GM21526 (cell line): Measurements from ENCODE around the gene KYAT1.
"Not testable (repeated sequence)": the region's sequence is repeated elsewhere in the genome, so short reads cannot be mapped to it uniquely, and the experiment has no call there.

Experiments
- ATAC-seq: cut with Tn5 transposase; IDR thresholded peaks from one replicate; pipeline ENCODE4 v1.9.1; 2021; ENCODE audit warnings: moderate library complexity; ENCODE audit not compliant: unreplicated experiment, low FRiP score

KYAT1 gene

DNA sequence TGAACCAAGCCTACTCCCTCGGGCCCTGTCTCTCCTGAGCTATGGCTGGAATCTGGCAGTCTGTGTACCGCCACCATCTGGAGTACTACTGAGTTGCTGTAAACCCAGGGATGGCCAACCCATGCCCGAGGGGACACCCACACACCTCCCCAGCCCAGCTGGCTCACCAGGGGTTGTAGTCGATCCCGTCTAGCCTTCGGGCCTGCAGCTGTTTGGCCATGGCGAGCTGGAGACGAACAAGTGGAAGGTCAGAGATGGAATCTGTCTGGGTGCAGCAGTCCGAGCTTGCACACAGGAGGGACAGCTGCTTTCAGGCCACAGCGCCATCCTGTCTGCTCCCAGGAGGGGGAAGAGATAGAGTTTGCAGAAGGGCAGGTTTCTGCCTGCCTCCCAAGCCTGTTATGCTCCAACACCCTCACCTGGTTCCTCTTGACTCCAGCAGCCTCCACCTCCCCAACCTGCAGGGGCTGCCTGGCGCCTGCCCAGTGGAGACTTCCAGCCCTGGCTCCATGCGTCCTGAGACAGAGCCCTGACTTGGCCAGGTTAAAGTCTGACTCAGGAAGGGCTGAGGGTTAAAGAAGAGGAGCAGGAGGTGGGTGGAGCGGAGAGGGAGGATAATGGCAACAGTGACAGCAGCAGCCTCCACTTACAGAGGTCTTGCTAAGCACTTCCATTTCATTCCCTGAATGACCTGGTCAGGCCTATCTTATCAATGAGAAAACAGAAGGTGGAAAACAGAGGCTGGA is 36.4 kb downstream of the KYAT1 start:
- ATAC-seq = no peak

DNA sequence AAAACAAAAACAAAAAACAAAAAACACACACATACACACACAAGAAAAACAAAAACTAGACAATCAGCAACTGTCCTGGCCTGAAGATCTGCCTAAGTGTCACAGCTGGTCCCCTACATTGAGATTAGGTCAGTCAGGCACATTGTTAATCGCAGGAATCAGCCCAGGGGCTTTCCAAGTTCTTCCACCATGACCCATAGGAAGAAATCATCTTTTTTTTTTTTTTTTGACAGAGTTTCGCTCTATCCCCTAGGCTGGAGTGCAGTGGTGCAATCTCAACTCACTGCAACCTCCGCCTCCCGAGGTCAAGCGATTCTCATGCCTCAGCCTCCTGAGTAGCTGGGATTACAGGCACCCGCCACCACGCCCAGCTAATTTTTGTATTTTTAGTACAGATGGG is 38.6 kb downstream of the KYAT1 start:
- ATAC-seq = not testable (repeated sequence)

GRCh38 chr9:128841694-128842492 is 39.9 kb downstream of the KYAT1 start:
- ATAC-seq = no peak

- no peak for ATAC-seq
These were observed 41.2 kb downstream of the KYAT1 start for GRCh38 chr9:128840524-128840923.

- ATAC-seq = no peak
These were observed 43.4 kb downstream of the KYAT1 start for GRCh38 chr9:128838338-128838737.

- ATAC-seq = no peak
These were observed 45.1 kb downstream of the KYAT1 start for GRCh38 chr9:128836509-128837145.

DNA sequence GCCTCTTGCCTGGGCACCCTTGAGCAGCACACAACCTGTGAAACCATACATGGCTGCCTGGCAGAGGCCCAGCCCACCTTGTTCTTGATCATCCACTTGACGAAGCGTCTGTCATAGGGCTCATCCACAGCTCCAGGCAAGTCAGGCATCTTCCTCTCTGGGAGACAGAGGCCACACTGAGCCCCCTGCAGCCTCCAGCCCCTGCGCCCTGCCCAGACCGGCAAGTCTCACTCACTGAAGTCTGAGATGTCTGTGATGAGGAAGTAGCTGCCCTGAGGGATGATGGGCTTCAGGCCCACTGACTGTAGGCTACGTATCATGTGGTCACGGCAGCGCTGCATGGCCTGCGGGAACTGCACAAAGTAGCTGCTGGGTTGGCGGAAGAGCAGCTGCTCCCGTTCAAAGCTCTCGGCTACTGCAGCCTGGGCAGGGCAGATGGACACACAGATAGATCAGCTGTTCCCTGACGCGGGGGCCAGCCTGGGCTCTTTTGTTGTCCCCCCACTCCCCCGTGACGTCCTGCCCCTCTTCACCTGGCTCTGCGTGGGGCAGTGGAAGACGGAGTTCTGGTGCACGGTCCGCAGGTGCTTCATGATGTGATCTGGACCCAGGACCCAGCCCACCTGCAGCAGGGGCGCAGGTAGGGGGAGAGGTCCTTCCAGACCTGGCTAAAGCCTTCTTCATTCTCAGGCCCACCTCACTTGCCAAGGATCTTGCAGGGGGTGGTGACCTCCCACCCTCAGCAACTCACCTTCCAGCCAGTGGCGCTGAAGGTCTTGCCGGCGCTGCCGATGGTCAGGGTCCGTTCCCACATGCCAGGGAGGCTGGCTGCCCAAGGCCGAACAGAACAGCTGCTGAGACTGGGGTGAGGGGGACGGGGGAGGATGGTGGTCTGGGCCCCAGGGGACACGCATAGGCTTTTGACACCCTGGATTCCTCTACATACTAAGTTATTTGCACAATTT is 46.2 kb downstream of the KYAT1 start:
- no peak for ATAC-seq

GRCh38 chr9:128833696-128834095 is 48.1 kb downstream of the KYAT1 start:
- ATAC-seq = no peak

DNA sequence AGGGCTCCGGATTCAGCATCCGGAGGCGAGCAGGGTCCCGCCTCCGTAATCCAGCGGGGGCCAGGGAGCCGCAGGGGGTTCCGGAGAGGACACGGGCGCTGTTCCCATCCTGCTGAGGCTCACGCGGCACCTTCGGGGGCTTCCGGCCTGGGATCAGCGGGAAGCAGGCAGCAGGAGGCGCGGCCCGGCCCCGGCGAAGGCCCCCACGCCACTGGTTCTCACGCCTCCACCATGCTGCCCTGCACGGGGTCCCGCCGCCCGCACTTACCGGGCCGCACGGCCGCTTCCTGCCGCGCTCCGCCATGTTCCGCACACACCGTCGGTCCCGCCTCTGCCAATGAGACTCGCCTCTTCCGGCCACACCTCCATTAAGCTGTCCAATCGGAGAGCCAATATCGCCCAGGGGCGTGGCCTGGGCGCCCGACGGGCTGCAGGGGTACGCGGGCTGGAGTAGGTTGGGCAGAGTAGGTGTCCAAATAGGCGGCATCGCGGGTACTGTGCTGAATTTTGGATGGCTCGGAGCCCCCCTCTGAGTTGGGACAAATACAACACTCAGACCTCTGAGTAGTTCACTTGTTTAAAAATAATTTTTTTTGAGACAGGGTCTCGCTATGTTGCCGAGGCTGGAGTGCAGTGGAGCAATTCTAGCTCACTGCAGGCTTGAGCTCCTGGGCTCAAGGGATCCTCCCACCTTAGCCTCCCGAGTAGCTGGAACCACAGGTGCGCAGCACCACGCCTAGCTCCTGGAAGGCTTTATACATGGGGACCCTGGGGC is 52.1 kb downstream of the KYAT1 start, which contains the start of gene SPOUT1:
Gene SPOUT1, minus strand, starts transcription at position 318 of the 775 bp plus-strand sequence. Its CDS starts 14 bp downstream, at position 304.
- ATAC-seq = peak; percentile 92

DNA sequence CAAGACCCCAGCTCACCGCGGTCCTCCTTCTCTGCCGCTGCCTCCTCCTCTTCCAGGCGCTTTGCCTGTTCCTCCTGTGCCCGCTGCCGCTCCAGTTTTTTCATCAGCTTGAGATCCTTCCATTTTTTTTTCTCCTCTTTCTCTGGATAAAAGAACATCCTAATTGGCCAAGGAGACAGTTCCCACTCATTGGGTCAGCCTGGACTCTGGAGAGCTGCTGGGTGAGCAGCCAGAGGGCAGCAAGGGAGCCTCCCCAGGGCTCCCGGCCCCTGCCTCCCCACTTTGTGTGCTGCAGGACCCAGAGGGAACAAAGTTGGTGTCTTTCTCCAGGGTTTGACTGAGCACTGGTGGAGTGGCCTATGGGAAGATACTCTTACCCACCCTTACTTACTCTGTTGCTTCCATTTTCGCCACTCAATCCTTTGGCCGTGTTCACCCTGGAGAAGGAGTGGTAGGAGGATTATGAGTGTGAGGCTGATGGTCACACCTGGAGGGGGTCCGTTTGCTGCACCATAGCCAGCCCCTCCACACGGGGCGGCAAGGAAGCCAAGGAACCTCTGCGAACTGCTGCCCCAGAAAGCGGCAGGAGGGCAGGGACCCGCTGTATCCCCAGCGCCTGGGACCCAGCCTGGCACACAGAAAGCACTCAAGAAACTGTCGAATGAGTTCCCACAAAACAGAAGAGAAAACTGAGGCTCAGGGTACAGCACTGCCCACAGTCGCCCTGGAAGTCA is 52.9 kb downstream of the KYAT1 start:
- peak; percentile 4 for ATAC-seq

DNA sequence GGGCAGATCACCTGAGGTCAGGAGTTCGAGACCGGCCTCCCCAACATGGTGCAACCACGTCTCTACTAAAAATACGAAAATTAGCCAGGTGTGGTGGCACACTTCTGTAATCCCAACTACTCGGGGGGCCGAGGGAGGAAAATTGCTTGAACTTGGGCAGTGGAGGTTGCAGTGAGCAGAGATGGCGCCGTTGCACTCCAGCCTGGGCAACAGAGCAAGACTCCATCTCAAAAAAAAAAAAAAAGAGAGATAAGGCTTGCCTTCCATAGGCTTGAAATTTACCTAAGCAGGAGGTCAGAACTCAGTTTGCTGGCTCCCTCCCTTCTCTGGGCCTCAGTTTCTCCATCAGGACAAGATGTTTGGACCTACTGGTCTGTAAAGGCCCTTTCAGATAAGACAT is 53.5 kb downstream of the KYAT1 start:
- ATAC-seq = no peak

GRCh38 chr9:128825923-128826700 is 55.6 kb downstream of the KYAT1 start:
- no peak for ATAC-seq

DNA sequence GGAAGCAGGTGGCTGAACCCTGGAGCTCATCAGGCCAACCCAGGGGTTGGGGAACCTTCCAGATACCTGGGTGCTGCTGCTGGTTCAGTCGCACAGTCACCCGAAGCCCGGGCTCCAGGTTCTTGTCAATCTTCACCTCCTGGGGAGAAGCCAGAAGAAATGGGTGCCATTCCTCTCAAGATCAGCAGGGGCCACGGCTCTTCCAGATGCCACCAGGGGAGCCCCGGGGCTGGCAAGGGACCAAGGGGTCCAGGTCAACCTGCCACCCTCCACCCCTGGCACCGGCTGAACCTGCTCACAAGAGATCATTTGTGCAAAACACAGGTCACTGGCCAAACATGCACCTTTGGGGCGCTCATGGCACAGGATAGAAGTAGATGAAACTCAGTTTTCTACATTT is 56.8 kb downstream of the KYAT1 start:
- no peak for ATAC-seq

GRCh38 chr9:128823903-128824406 is 57.8 kb downstream of the KYAT1 start:
- ATAC-seq = no peak

DNA sequence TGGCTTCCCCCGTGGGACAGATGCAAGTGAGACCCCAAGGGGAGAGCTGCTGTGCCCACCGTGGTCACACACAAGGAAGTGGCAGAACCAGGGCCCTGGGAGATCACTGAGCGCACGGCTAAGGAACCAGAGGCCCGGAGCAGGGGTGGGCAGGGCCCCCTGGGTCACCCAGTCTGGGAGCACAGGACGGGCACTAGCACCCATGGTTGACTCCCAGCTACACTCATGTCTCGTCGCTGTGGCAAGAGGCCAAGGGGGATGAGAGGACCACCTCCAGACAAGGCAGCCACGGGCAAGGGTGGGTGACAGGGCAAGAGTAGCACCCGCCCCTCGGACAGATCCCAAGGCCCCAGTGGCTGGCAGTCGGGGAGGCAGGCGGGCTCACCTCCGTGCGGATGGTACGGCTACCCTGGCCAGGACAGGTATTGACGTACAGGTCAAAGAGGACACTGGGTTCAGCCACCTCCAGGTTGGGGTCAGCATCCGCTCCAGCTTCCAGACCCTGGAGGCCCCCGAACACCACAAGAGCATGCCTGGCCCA is 58.3 kb downstream of the KYAT1 start:
- no peak for ATAC-seq

- no peak for ATAC-seq
These were observed 59.2 kb downstream of the KYAT1 start for GRCh38 chr9:128822407-128823042.
